Tibial artery (tissue), 4 donors: ENCODE measurements around the gene NRARP.

Source experiments
- DNase-seq, 2 donors: peaks; one replicate each; pipeline ENCODE4 v3.0.0-alpha.2; 2019
- H3K27ac ChIP-seq, 2 donors: fragments of 200-600 bp; sonication (generic) in 1 of 2; 1 replicate in 1 of 2; 2 replicates in 1 of 2; pipeline ENCODE4 v1.5.1; 2018 to 2019; ENCODE audit warnings: mild to moderate bottlenecking in 1 of 2
- H3K27me3 ChIP-seq, 2 donors: fragments of 200-600 bp; sonication (generic) in 1 of 2; one replicate each; pipeline versions ENCODE4 v1.5.1 to v1.6.0; 2016 to 2019
- H3K36me3 ChIP-seq, 3 donors: fragments of 200-600 bp; sonication (generic) in 2 of 3; one replicate each; pipeline ENCODE4 v1.5.1; 2016 to 2019; ENCODE audit warnings: mild to moderate bottlenecking in 2 of 3
- H3K4me1 ChIP-seq, 4 donors: fragments of 200-600 bp; sonication (generic) in 2 of 4; 1 replicate in 3 of 4; 2 replicates in 1 of 4; pipeline ENCODE4 v1.5.1; 2016 to 2019
- H3K4me3 ChIP-seq, 2 donors: fragments of 200-600 bp; sonication (generic) in 1 of 2; 1 replicate in 1 of 2; 2 replicates in 1 of 2; pipeline ENCODE4 v1.5.1; 2018 to 2019; ENCODE audit warnings: mild to moderate bottlenecking in 2 of 2
- H3K9me3 ChIP-seq, 3 donors: fragments of 200-600 bp; sonication (generic) in 1 of 3; one replicate each; pipeline ENCODE4 v1.5.1; 2016 to 2019
- intact Hi-C: fragments of 100-400 bp; cut with DNase I; formaldehyde crosslinking; loops from one replicate; pipeline ENCODE4 v1.15.0; 2023; ENCODE audit warnings: low total_unique reads
- TF ChIP-seq, protein P1 (sequence below), 2 experiments: fragments of 200-600 bp in 1 of 2; fragments of 450-650 bp in 1 of 2; IDR thresholded peaks; one replicate each; pipeline ENCODE4 v1.5.1; 2017 to 2019; ENCODE audit warnings: antibody characterized with exemption in 2 of 2, mild to moderate bottlenecking in 1 of 2, moderate library complexity in 1 of 2

NRARP gene

DNA sequence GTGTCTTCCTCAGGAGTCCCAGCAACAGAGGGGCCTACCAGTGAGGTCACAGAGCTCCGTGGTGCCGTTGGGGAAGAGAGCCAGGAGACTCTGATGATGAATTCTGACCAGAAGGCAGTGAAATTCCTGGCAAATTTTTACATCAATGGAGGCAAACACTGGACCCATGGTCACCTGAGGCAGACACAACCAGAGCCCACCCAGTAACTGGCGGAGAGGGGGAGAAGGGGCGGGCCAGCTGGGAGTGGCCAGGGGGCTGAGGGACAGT lies 50.9 kb downstream of the NRARP start, which contains the start of gene STPG3:
TSS of gene STPG3 (plus strand) at position 93 of the 268 bp plus-strand sequence. CDS start at position 94, 1 bp downstream.
- H3K27ac ChIP-seq = no peak within 1 kb of the TSS
- intact Hi-C loops = no loop called here

DNA sequence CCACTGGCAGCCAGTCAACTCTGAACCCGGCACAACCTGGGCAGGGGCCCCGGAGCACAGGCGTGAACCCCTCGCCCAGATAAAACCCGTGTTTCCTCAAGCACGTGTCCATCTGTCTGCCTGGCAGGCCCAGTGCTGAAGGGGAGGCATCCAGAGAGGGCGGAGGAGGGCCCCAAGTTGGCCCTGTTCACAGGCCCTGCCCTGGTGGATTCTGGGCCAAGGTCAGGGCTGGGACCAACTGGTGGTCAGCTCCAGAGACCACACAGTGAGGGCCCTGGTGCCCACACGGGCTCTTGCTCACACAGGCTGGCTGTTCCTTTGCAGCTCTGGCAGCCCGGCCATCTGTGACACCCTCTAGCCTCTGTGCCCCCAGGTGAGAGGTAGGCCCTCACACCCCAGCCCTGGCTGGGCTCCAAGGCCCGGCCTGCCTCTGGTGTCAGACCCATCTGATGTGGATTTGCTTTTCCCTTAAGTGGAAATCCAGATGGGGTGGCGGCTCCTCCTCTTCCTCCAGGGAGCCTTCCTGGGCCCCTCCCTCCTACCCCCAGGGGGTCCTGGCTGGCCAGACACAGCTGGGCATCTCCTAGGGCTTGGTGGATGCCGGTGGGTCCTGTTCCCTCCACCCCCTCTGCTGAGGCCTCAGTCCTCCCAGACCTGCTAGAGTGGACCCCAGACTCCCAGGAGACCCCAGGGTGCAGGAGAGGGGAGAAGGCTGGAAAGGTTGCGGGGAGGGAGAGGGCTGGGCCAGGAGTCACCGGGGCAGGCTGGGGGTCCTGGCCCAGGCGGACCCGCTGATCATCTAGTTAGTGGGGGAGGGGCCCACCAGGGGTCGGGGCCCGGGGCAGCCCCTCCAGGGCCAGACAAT lies 51.5 kb downstream of the NRARP start:
- Histone ChIP-seq H3K4me3 (no peak overlapping the region), H3K27me3 (peaks cover 0 to 33% of the 10 kb centered on the region in 2 donors), H3K36me3 (no peaks in the 10 kb centered on the region), H3K4me1 (peaks cover 0 to 12% (median 9%) of the 10 kb centered on the region in 4 donors), H3K9me3 (no peaks in the 10 kb centered on the region), H3K27ac (no peak overlapping the region)
- no peak for DNase-seq
- intact Hi-C loops = no loop called here
- TF ChIP-seq, protein P1, sequence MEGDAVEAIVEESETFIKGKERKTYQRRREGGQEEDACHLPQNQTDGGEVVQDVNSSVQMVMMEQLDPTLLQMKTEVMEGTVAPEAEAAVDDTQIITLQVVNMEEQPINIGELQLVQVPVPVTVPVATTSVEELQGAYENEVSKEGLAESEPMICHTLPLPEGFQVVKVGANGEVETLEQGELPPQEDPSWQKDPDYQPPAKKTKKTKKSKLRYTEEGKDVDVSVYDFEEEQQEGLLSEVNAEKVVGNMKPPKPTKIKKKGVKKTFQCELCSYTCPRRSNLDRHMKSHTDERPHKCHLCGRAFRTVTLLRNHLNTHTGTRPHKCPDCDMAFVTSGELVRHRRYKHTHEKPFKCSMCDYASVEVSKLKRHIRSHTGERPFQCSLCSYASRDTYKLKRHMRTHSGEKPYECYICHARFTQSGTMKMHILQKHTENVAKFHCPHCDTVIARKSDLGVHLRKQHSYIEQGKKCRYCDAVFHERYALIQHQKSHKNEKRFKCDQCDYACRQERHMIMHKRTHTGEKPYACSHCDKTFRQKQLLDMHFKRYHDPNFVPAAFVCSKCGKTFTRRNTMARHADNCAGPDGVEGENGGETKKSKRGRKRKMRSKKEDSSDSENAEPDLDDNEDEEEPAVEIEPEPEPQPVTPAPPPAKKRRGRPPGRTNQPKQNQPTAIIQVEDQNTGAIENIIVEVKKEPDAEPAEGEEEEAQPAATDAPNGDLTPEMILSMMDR (IDR thresholded peaks at IDR 0.05) = no peak

More for the DNA sequence above, 50.9 kb downstream of the NRARP start, which contains the start of gene STPG3:
- Histone ChIP-seq H3K36me3 (no peaks in the 10 kb centered on the region), H3K4me3 (no peak within 1 kb of the TSS), H3K9me3 (no peaks in the 10 kb centered on the region), H3K4me1 (peaks cover 0 to 17% (median 13%) of the 10 kb centered on the region in 4 donors), H3K27me3 (peaks cover 0 to 33% of the 10 kb centered on the region in 2 donors)
- TF ChIP-seq, protein P1 (IDR thresholded peaks at IDR 0.05) = no peak
- no peak for DNase-seq
